DOHH2 (cell line): ENCODE results near the gene LILRB3.

ENCODE experiments used
- H3F3A ChIP-seq: fragments of 200-600 bp; sonication (generic), shearing (Covaris generic); 2 replicates; pipeline ENCODE4 v1.6.0; 2016; ENCODE audit warnings: antibody characterized with exemption, mild to moderate bottlenecking; ENCODE audit not compliant: control insufficient read depth, insufficient read depth
- H3K27ac ChIP-seq: fragments of 200-600 bp; sonication (generic); 2 replicates; pipeline ENCODE4 v1.5.1; 2014; ENCODE audit warnings: low read depth, mild to moderate bottlenecking, low read length, moderate library complexity
- H3K27me3 ChIP-seq: fragments of 200-600 bp; sonication (generic); 2 replicates; pipeline ENCODE4 v1.6.1; 2014; ENCODE audit warnings: mild to moderate bottlenecking, low read length, mixed read lengths; ENCODE audit not compliant: control insufficient read depth
- H3K36me3 ChIP-seq: fragments of 200-600 bp; sonication (generic); 2 replicates; pipeline ENCODE4 v1.6.1; 2014; ENCODE audit warnings: mild to moderate bottlenecking, low read length, moderate library complexity, mixed read lengths; ENCODE audit not compliant: control insufficient read depth
- H3K4me1 ChIP-seq: fragments of 200-600 bp; sonication (generic); 2 replicates; pipeline ENCODE4 v1.6.1; 2014; ENCODE audit warnings: mild to moderate bottlenecking, low read length, mixed read lengths; ENCODE audit not compliant: control insufficient read depth
- H3K4me2 ChIP-seq: fragments of 200-600 bp; sonication (generic); 2 replicates; pipeline ENCODE4 v1.6.0; 2014; ENCODE audit warnings: mild to moderate bottlenecking, low read length, moderate library complexity
- H3K4me3 ChIP-seq: fragments of 200-600 bp; sonication (generic); 2 replicates; pipeline ENCODE4 v1.5.1; 2014; ENCODE audit warnings: mild to moderate bottlenecking, low read length, mixed read lengths
- H3K79me2 ChIP-seq: fragments of 200-600 bp; sonication (generic); 2 replicates; pipeline ENCODE4 v1.6.1; 2014; ENCODE audit warnings: mild to moderate bottlenecking, low read length, mixed read lengths; ENCODE audit not compliant: control insufficient read depth
- H3K9me2 ChIP-seq: fragments of 200-600 bp; sonication (generic); replicated peaks from 2 replicates; pipeline ENCODE4 v1.6.1; 2014; ENCODE audit warnings: mild to moderate bottlenecking, low read length, mixed read lengths; ENCODE audit not compliant: control insufficient read depth
- H3K9me3 ChIP-seq: fragments of 200-600 bp; sonication (generic); 2 replicates; pipeline ENCODE4 v1.6.1; 2014; ENCODE audit warnings: antibody characterized with exemption, low read length, mixed read lengths; ENCODE audit not compliant: control insufficient read depth, insufficient read depth
- H4K20me1 ChIP-seq: fragments of 200-600 bp; sonication (generic); 2 replicates; pipeline ENCODE4 v1.6.0; 2014; ENCODE audit warnings: low read depth, mild to moderate bottlenecking, antibody characterized with exemption, low read length, moderate library complexity; ENCODE audit not compliant: control insufficient read depth, insufficient read depth
- EZH2phosphoT487 ChIP-seq: fragments of 200-600 bp; sonication (generic); IDR thresholded peaks from 2 replicates; pipeline ENCODE4 v1.6.1; 2017; ENCODE audit warnings: borderline replicate concordance, mild to moderate bottlenecking, antibody characterized with exemption, low read length, moderate library complexity, mixed read lengths
- TF ChIP-seq, protein P1 (sequence below): fragments of 200-600 bp; sonication (generic); IDR thresholded peaks from one replicate; pipeline ENCODE4 v1.5.1; 2014; ENCODE audit warnings: antibody characterized with exemption, mild to moderate bottlenecking, low read depth, low read length; ENCODE audit not compliant: poor library complexity, severe bottlenecking

Gene LILRB3

DNA sequence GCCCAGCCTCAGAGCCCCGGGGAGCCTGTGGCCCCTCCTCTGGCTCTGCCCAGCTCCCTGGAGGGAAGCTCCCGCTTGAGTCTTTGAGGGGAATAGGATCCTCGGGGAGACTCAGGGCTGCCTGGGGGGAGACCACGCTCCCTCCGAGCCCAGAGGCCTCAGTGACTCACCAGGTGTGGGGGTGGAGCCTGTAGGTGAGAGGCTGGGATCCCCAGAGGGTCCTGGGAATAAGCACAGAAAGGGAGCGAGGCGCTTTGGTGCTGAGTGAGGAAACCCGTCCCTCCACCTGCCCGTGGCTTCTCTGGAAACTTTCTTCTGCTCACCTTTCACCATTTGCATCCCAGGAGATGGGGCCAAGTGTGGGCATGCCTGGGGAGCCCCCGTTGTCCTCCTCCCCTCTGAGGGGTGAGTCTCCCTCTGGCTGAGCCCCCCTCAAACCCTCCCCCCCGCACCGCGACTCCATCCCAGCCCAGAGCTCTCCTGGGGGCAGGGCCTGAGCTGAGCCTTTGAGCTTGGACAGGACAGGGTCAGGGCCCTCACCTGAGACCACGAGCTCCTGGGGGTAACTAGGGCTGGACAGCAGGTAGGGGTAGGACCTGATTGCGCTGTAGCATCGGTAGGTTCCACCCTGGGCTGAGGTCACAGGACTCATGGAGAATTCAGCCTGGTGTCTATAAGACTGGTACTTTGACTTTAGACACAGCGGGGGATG is 31.5 kb upstream of the LILRB3 start:
- Histone ChIP-seq H3K36me3 (no peaks in the 10 kb centered on the region), H3K79me2 (no peaks in the 10 kb centered on the region), H3K4me2 (no peak overlapping the region), H3K9me3 (no peaks in the 10 kb centered on the region), H3K9me2 (no peaks in the 10 kb centered on the region), H3K4me3 (no peak overlapping the region), H3K27ac (no peak overlapping the region), H3K27me3 (peaks cover 13% of the 10 kb centered on the region), H3K4me1 (no peaks in the 10 kb centered on the region), H3F3A (0 out of 2 replicates have a peak, but pooled peaks cover 2% of the 10 kb centered on the region), H4K20me1 (no peaks in the 10 kb centered on the region)
- TF ChIP-seq, protein P1, sequence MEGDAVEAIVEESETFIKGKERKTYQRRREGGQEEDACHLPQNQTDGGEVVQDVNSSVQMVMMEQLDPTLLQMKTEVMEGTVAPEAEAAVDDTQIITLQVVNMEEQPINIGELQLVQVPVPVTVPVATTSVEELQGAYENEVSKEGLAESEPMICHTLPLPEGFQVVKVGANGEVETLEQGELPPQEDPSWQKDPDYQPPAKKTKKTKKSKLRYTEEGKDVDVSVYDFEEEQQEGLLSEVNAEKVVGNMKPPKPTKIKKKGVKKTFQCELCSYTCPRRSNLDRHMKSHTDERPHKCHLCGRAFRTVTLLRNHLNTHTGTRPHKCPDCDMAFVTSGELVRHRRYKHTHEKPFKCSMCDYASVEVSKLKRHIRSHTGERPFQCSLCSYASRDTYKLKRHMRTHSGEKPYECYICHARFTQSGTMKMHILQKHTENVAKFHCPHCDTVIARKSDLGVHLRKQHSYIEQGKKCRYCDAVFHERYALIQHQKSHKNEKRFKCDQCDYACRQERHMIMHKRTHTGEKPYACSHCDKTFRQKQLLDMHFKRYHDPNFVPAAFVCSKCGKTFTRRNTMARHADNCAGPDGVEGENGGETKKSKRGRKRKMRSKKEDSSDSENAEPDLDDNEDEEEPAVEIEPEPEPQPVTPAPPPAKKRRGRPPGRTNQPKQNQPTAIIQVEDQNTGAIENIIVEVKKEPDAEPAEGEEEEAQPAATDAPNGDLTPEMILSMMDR = no peak
- no peak for TF ChIP-seq EZH2phosphoT487

DNA sequence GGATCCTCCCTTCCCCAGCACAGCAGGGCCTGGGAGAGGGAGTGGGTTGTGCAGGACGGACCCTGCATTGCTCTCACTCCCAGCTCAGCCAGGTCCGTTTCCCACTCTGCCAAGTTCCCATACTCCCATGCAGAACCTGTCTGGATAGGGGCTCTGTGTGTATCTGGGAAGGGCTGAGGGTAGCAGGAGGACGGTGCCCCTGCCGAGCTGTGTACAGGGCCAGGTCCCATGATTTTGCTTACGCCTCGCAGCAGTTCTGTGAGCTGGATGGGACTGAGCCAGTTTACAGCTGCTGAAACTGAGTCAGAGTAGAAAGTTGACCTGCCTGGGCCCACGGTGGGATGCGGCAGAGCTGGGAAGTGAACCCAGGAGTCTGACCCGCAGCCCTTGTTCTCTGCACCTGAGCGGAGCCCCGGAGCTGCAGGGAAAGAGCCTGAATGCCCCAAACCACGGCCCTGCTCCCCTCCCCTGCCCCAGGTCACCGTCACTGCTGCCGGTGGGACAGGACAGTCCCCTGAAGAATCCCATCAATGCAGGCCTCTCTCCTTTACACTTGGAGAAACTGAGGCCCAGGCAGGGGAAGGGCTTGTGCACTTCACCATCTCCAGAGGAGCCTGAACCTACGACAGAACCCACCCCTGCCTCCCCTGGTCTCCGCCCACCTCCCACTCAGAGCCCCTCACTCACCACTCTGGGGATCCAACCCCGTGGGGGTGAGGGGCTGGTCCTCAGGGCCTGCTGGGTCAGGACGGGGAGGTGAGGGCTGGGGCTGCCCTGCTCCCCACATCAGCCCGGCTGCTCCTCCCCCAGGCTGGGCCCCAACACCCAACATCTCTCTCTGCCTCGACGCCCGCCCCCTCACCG is 30.8 kb upstream of the LILRB3 start:
- H3K4me2 ChIP-seq = no peak overlapping the region
- no peaks in the 10 kb centered on the region for H3K9me3 ChIP-seq
- H3K79me2 ChIP-seq = no peaks in the 10 kb centered on the region
- H4K20me1 ChIP-seq = no peaks in the 10 kb centered on the region
- peaks cover 13% of the 10 kb centered on the region for H3K27me3 ChIP-seq
- 0 out of 2 replicates have a peak, but pooled peaks cover 2% of the 10 kb centered on the region for H3F3A ChIP-seq
- H3K9me2 ChIP-seq = no peaks in the 10 kb centered on the region
- no peaks in the 10 kb centered on the region for H3K4me1 ChIP-seq
- H3K4me3 ChIP-seq = no peak overlapping the region
- H3K27ac ChIP-seq = no peak overlapping the region
- H3K36me3 ChIP-seq = no peaks in the 10 kb centered on the region
- no peak for TF ChIP-seq EZH2phosphoT487
- TF ChIP-seq, protein P1 = no peak

DNA sequence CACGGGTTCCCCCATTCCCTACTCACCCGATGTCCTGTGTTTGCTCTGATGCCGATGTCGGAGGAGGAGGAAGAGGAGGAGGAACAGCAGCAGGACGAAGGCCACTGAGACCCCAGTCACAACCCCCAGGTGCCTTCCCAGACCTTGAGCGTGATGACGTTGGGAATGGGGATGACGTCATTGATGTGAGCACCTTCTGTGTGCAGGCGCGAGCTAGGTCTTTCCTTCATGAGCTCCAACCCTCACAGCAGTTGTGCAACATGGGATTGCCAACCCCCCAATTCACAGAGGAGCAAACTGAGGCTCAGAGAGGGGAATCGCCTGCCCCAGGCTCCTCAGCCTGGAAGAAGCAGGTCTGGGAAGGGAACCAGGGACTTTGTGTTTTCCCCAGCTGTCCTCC is 30.0 kb upstream of the LILRB3 start:
- no peaks in the 10 kb centered on the region for H4K20me1 ChIP-seq
- no peaks in the 10 kb centered on the region for H3K36me3 ChIP-seq
- H3K4me3 ChIP-seq = no peak overlapping the region
- TF ChIP-seq EZH2phosphoT487 = no peak
- TF ChIP-seq, protein P1 = no peak
- no peak overlapping the region for H3K4me2 ChIP-seq
- H3K9me2 ChIP-seq = no peaks in the 10 kb centered on the region
- H3K27ac ChIP-seq = no peak overlapping the region
- H3K9me3 ChIP-seq = no peaks in the 10 kb centered on the region
- H3K79me2 ChIP-seq = no peaks in the 10 kb centered on the region
- H3K27me3 ChIP-seq = peaks cover 13% of the 10 kb centered on the region
- H3F3A ChIP-seq = 0 out of 2 replicates have a peak, but pooled peaks cover 2% of the 10 kb centered on the region
- H3K4me1 ChIP-seq = peaks cover 4% of the 10 kb centered on the region
